ENCODE data around the gene SLC22A8.
"Not testable (repeated sequence)": the region's sequence is repeated elsewhere in the genome, so short reads cannot be mapped to it uniquely, and the experiment has no call there.

Gene SLC22A8

DNA sequence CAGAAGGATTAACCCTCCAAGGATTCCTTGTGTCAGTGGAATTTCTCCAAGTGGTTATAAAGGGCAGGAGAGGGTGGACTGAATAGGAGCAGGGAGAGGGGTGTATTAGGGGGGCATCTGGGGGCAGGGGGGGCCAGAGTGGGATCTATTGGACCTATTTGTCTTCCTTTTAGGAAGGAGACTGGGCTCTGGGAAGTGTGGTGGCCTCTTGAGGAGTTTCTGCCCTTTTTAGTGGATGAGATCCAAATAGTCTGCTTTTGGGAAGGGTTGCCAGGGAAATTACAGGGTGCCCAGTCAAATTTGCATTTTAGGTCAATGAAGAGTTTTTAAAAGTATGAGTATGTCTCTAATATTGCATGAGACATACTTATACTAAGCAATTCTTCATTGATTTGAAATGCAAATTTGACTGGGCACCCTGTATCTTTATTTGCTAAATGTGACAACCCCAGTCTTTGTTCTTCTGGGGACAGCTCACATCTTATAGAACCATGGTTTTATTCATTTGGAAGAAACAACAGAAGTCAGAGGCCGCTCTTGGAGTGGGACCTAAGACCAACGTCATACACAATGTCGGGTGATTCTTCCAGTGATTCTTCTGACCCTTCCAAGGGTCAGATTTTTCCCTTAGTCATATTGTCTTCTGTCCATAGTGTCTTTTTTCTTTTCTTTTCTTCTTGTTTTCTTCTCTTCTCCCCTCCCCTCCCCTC lies 30.4 kb downstream of the SLC22A8 start:
- no peak for DNase-seq

GRCh38 chr11:62984451-62984991 lies 31.1 kb downstream of the SLC22A8 start, which contains the start of gene SLC22A6:
Gene SLC22A6 (minus strand): TSS chr11:62984967. CDS start chr11:62984690, 277 bp downstream.
- no peak for DNase-seq

DNA sequence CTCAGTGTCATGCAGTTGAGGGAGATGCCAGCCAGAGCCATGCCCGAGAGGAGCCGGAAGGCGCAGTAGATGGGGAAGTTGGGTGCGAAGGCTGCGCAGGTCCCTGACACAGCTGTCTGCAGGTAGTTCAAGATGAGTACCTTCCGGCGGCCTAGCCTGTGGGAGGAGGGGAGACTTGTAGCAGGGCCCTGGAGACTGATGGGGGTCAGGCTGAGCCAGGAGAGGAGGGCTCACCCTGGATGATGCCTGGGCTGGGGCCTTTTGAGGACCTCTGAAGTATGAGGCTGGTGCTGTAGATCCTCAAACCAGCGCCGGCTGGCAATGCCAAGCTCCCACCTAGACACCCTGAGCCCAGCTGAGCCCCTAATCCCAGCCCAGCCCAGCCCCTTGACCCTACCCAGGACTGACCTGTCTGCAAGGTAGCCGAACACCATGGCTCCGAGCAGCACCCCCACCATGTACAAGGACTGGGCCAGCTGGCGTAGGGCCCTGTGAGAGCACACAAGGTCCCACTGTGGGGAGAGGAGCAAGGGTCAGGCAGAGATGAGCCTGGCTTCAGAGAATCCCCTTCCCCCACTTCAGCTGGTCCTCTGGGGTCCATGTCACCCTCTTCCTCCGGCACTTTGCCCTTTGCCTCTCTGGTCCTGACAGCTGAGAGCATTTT lies 32.0 kb downstream of the SLC22A8 start:
- DNase-seq, result no peak

GRCh38 chr11:62981743-62982142 lies 33.9 kb downstream of the SLC22A8 start:
- no peak for DNase-seq

- DNase-seq, result no peak
Measured at GRCh38 chr11:62980133-62980760, 35.4 kb downstream of the SLC22A8 start.

GRCh38 chr11:62976109-62976508 lies 39.5 kb downstream of the SLC22A8 start:
- no peak for DNase-seq

DNA sequence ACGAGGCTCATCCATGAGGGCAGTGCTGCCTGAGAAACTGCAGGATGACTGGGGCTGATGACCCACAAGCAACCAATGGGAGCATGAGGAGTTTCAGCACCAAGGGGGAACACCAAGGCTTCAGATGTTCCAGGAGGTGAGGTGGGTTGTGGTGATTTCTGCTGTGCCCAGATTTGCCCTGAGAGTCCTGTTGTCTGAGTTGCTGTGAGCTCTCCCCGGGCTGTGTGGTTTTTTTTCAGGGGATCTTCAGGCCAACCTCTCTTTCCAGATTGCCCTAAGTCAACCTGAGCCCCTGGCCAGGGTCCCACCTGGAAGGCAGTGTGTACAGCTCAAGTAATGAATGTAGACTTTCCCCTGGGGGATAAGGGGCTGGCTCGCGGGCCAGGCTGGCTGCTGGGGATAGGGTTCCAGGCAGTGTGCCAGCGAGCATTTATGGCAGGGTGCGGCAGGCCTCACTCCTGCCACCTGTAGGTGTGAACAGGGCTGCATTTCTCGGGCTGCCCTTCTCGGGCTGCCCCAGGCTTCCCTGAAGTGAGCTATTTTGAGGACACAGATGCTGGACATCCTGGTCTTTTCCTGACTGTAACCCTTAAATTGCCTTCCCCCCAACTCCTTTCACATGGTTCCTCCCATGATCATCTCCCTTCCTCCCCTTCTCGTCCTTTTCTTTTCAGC lies 40.7 kb downstream of the SLC22A8 start:
- DNase-seq, result peak in 1 of 2 experiments; percentile 5

- DNase-seq, result no peak
Measured at GRCh38 chr11:62965574-62965973, 50.1 kb downstream of the SLC22A8 start.

- DNase-seq, result no peak
Measured at GRCh38 chr11:62962391-62962790, 53.2 kb downstream of the SLC22A8 start.

DNA sequence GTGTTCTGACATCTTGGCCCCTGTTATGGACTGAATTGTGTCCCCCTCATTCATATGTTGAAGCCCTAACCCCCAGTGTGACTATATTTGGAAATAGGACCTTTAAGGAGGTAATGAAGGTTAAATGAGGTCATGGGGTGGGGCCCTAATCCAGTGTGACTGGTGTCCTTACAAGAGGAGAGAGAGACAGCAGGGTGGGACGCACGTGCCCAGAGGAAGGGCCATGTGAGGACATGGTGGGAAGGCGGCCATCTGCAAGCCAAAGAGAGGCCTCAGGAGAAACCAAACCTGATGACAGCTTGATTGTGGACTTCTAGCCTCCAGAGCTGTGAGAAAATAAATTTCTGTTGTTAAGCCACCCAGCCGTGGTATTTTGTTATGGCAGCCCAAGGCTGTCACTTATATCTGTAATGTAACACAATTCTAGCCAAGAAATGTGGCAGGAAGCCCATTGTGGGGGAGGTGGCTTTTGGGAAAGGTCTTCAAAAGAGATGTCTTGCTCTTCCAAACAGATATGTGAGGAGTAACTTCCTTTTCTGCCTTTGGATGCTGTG lies 54.5 kb downstream of the SLC22A8 start:
- DNase-seq, result no peak

- DNase-seq, result no peak
Measured at GRCh38 chr11:62959422-62959980, 56.1 kb downstream of the SLC22A8 start.

DNA sequence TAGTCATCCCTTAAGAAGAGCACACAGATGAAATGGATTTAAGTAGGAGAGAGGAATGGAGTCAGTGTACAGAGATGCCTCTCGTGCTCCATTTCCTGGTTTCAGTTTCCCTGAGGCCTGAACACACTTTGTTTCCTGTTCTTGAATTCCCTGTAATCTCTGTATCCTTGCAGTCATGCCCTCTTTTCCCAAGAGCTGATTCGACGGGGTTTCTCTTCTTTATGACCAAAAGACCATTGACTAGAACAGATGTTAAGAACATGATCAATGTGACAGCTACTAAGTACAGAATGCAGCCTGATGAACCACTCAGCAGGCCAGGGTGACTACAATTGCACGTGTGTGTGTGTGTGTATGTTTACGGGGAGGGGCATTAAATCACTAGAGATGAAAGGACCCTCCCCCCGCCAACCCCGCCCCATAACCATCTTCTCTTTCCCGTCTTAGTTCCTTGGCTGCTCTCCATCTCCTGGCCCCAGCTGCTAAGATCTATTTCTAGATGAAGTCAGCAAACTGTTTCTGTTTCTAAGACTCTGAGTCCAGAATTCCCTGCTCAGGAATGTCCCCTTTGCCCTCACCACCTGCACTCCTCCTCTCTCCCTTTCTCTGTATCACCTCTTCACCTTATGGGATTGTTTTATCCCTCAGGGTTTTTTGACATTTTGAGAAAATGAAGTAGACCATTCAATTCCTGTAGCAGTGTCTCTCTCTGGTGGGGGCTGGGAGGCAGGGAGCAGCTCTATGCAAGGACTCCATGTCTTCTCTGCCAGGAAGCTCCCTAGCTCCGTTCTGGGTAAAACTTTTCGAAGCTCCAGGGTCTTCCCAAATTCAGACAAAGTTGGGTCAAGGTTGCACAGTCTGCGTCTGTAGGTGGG lies 56.9 kb downstream of the SLC22A8 start:
- no peak for DNase-seq

GRCh38 chr11:62957147-62957546 lies 58.5 kb downstream of the SLC22A8 start:
- no peak for DNase-seq

- DNase-seq, result no peak
Measured at GRCh38 chr11:62954478-62954877, 61.2 kb downstream of the SLC22A8 start.

DNA sequence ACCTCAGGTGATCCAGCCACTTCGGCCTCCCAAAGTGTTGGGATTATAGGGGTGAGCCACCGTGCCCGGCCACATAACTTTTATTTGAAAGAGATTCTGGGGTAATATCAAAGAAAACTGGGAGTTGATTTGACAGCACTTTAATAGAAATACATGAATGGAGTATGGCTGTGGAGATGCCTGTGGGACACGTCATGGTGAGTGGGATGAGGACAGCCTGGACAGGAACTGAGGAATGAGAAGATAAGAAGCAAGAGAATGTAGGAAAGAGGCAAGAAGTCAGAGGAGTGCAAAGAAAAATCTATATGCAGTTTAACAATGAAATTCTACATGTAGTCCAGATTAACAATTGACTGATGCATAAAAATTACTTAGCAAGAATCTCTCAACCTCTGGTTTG lies 61.8 kb downstream of the SLC22A8 start:
- DNase-seq, result no peak

GRCh38 chr11:62948765-62949320 lies 66.8 kb downstream of the SLC22A8 start:
- DNase-seq, result no peak

- not testable (repeated sequence) for DNase-seq
Measured at GRCh38 chr11:62945538-62945937, 70.1 kb downstream of the SLC22A8 start.

Data from stimulated activated CD4-positive, alpha-beta T cell treated with anti-CD3 and anti-CD28 coated beads, Interleukin-4, amount 100 ng/mL, for 4 hours (primary cell).